Naive B cell (primary cell): ENCODE measurements around the gene TUBA3C. TPM values are rescaled to one million over a fixed set of nuclear protein-coding genes. Genes with fewer than 3 reads are reported as not detected.

Experiments used
- ATAC-seq, 2 donors: fragments of 150-1000 bp; cut with Tn5 transposase; 2 replicates each; pipeline ENCODE4 v1.10.0; 2021; ENCODE audit warnings: low read depth in 2 of 2, mild to moderate bottlenecking in 2 of 2, moderate library complexity in 2 of 2
- DNase-seq: peaks from one replicate; pipeline ENCODE4 v3.0.0; 2022
- H3K27ac Mint-ChIP-seq, 6 donors: one replicate each; pipeline ENCODE4 v1.8.0; 2020 to 2022; ENCODE audit warnings: mild to moderate bottlenecking in 6 of 6, mixed read lengths in 6 of 6, moderate library complexity in 5 of 6, inconsistent platforms in 2 of 6
- H3K27me3 Mint-ChIP-seq, 3 donors: one replicate each; pipeline ENCODE4 v1.8.0; 2021 to 2022; ENCODE audit warnings: mixed read lengths in 3 of 3, mild to moderate bottlenecking in 1 of 3
- H3K36me3 Mint-ChIP-seq, 2 donors: one replicate each; pipeline ENCODE4 v1.8.0; 2020 to 2022; ENCODE audit warnings: mixed read lengths in 2 of 2, inconsistent platforms in 1 of 2, mild to moderate bottlenecking in 1 of 2
- H3K4me1 Mint-ChIP-seq, 3 donors: one replicate each; pipeline ENCODE4 v1.8.0; 2020 to 2022; ENCODE audit warnings: mixed read lengths in 3 of 3, inconsistent platforms in 1 of 3, mild to moderate bottlenecking in 1 of 3, moderate library complexity in 1 of 3
- H3K4me3 Mint-ChIP-seq, 8 donors: one replicate each; pipeline ENCODE4 v1.8.0; 2020 to 2022; ENCODE audit warnings: mild to moderate bottlenecking in 8 of 8, mixed read lengths in 8 of 8, moderate library complexity in 8 of 8, inconsistent platforms in 2 of 8
- H3K9me3 Mint-ChIP-seq, 7 donors: one replicate each; pipeline ENCODE4 v1.8.0; 2020 to 2022; ENCODE audit warnings: mixed read lengths in 7 of 7, mild to moderate bottlenecking in 5 of 7, inconsistent platforms in 2 of 7, moderate library complexity in 1 of 7
- polyA plus RNA-seq, 6 donors: library from polyadenylated mRNA; unstranded; fragments of 300-500 nt; fragmentation: Illumina TruSeq; gene quantifications; one replicate each; pipeline ENCODE4 v1.2.3, GENCODE V29; 2021; ENCODE audit warnings: low read depth in 6 of 6

Gene TUBA3C
- polyA plus RNA-seq, 6 donors from 2014 or later = not detected

GRCh38 chr13:19157461-19157860 is 24.2 kb downstream of the TUBA3C start:
- Mint-ChIP-seq H3K27ac (no peak overlapping the region), H3K4me3 (no peak overlapping the region), H3K4me1 (peaks cover 0 to 6% (median 0%) of the 10 kb centered on the region in 3 donors), H3K27me3 (no peaks in the 10 kb centered on the region), H3K9me3 (peaks cover 0 to 11% (median 8%) of the 10 kb centered on the region in 7 donors), H3K36me3 (peaks cover 0 to 7% of the 10 kb centered on the region in 2 donors)
- ATAC-seq (no peak), DNase-seq (no peak)

GRCh38 chr13:19156013-19156825 is 25.4 kb downstream of the TUBA3C start:
- Mint-ChIP-seq H3K4me3 (no peak overlapping the region), H3K27ac (no peak overlapping the region), H3K4me1 (peaks cover 0 to 6% (median 0%) of the 10 kb centered on the region in 3 donors), H3K27me3 (no peaks in the 10 kb centered on the region), H3K36me3 (peaks cover 0 to 7% of the 10 kb centered on the region in 2 donors), H3K9me3 (peaks cover 0 to 9% (median 6%) of the 10 kb centered on the region in 7 donors)
- no peak for ATAC-seq
- no peak for DNase-seq

GRCh38 chr13:19155321-19155861 is 26.2 kb downstream of the TUBA3C start:
- Mint-ChIP-seq H3K36me3 (peaks cover 0 to 7% of the 10 kb centered on the region in 2 donors), H3K4me1 (peaks cover 0 to 6% (median 0%) of the 10 kb centered on the region in 3 donors), H3K27ac (no peak overlapping the region), H3K9me3 (peaks cover 0 to 9% (median 5%) of the 10 kb centered on the region in 7 donors), H3K4me3 (no peak overlapping the region), H3K27me3 (no peaks in the 10 kb centered on the region)
- ATAC-seq (no peak), DNase-seq (no peak)

- peak overlapping the region in 1 of 8 donors; percentile 18 for H3K4me3 Mint-ChIP-seq
- peaks cover 0 to 9% (median 6%) of the 10 kb centered on the region in 7 donors for H3K9me3 Mint-ChIP-seq
- peaks cover 0 to 6% (median 0%) of the 10 kb centered on the region in 3 donors for H3K4me1 Mint-ChIP-seq
- DNase-seq (no peak), ATAC-seq (no peak)
- H3K27ac Mint-ChIP-seq = peak overlapping the region in 1 of 6 donors; percentile 61
- H3K36me3 Mint-ChIP-seq = peaks cover 0 to 7% of the 10 kb centered on the region in 2 donors
- H3K27me3 Mint-ChIP-seq = no peaks in the 10 kb centered on the region
Observed at GRCh38 chr13:19154843-19155242, 26.8 kb downstream of the TUBA3C start.

- DNase-seq (no peak), ATAC-seq (no peak)
- Mint-ChIP-seq H3K9me3 (peaks cover 3 to 11% (median 7%) of the 10 kb centered on the region in 7 donors), H3K4me1 (peaks cover 0 to 6% (median 0%) of the 10 kb centered on the region in 3 donors), H3K27ac (no peak overlapping the region), H3K27me3 (no peaks in the 10 kb centered on the region), H3K4me3 (no peak overlapping the region), H3K36me3 (peaks cover 0 to 7% of the 10 kb centered on the region in 2 donors)
Observed at GRCh38 chr13:19153782-19154450, 27.7 kb downstream of the TUBA3C start.

- no peak for ATAC-seq
- DNase-seq = no peak
- Mint-ChIP-seq H3K36me3 (no peaks in the 10 kb centered on the region), H3K4me3 (no peak overlapping the region), H3K4me1 (peaks cover 0 to 3% (median 0%) of the 10 kb centered on the region in 3 donors), H3K27me3 (no peaks in the 10 kb centered on the region), H3K9me3 (peaks cover 3 to 15% (median 12%) of the 10 kb centered on the region in 7 donors), H3K27ac (no peak overlapping the region)
Observed at GRCh38 chr13:19152403-19152802, 29.2 kb downstream of the TUBA3C start.

- Mint-ChIP-seq H3K9me3 (peaks cover 3 to 20% (median 12%) of the 10 kb centered on the region in 7 donors), H3K36me3 (no peaks in the 10 kb centered on the region), H3K4me3 (no peak overlapping the region), H3K27ac (no peak overlapping the region), H3K4me1 (peaks cover 0 to 3% (median 0%) of the 10 kb centered on the region in 3 donors), H3K27me3 (no peaks in the 10 kb centered on the region)
- ATAC-seq (no peak), DNase-seq (no peak)
Observed at GRCh38 chr13:19151581-19152263, 29.9 kb downstream of the TUBA3C start.

- Mint-ChIP-seq H3K4me3 (no peak overlapping the region), H3K4me1 (peaks cover 0 to 3% (median 0%) of the 10 kb centered on the region in 3 donors), H3K27me3 (no peaks in the 10 kb centered on the region), H3K36me3 (no peaks in the 10 kb centered on the region), H3K9me3 (peaks cover 3 to 21% (median 14%) of the 10 kb centered on the region in 7 donors), H3K27ac (no peak overlapping the region)
- no peak for ATAC-seq
- DNase-seq = no peak
Observed at GRCh38 chr13:19150712-19151228, 30.9 kb downstream of the TUBA3C start.

GRCh38 chr13:19150226-19150625 is 31.4 kb downstream of the TUBA3C start:
- Mint-ChIP-seq H3K27me3 (no peaks in the 10 kb centered on the region), H3K4me3 (no peak overlapping the region), H3K36me3 (no peaks in the 10 kb centered on the region), H3K9me3 (peaks cover 3 to 21% (median 14%) of the 10 kb centered on the region in 7 donors), H3K4me1 (peaks cover 0 to 3% (median 0%) of the 10 kb centered on the region in 3 donors), H3K27ac (no peak overlapping the region)
- DNase-seq = no peak
- no peak for ATAC-seq

GRCh38 chr13:19148561-19148960 is 33.1 kb downstream of the TUBA3C start:
- Mint-ChIP-seq H3K9me3 (peaks cover 3 to 21% (median 14%) of the 10 kb centered on the region in 7 donors), H3K4me1 (no peaks in the 10 kb centered on the region), H3K36me3 (no peaks in the 10 kb centered on the region), H3K4me3 (no peak overlapping the region), H3K27ac (no peak overlapping the region), H3K27me3 (no peaks in the 10 kb centered on the region)
- ATAC-seq = no peak
- no peak for DNase-seq
